Mesenchymal stem cell (in vitro differentiated cells and primary cell): ENCODE results near the gene FHOD3.

Experiments used
- DNase-seq: peaks from one replicate; pipeline ENCODE4 v3.0.0-alpha.2; 2013
- H2AFZ ChIP-seq: one replicate; pipeline ENCODE4 v1.6.1; 2013; ENCODE audit warnings: low read depth, mild to moderate bottlenecking, control low read depth, inconsistent platforms, low read length, moderate library complexity
- H2AK5ac ChIP-seq: 2 replicates; pipeline ENCODE4 v1.6.1; 2013; ENCODE audit warnings: low read length, moderate library complexity, mild to moderate bottlenecking, inconsistent platforms; ENCODE audit not compliant: severe bottlenecking
- H2BK120ac ChIP-seq: one replicate; pipeline ENCODE4 v1.6.1; 2013; ENCODE audit warnings: low read depth, mild to moderate bottlenecking, inconsistent platforms, low read length, moderate library complexity
- H2BK12ac ChIP-seq, 2 experiments: one replicate each; pipeline ENCODE4 v1.6.1; 2013; ENCODE audit warnings: inconsistent platforms in 2 of 2, low read length in 2 of 2, mild to moderate bottlenecking in 2 of 2, moderate library complexity in 2 of 2, control low read depth in 1 of 2
- H2BK15ac ChIP-seq: one replicate; pipeline ENCODE4 v1.6.1; 2013; ENCODE audit warnings: mild to moderate bottlenecking, low read depth, inconsistent platforms; ENCODE audit not compliant: poor library complexity, severe bottlenecking
- H2BK5ac ChIP-seq: 2 replicates; pipeline ENCODE4 v1.6.1; 2013; ENCODE audit warnings: low read depth, mild to moderate bottlenecking, low read length, control low read depth, inconsistent platforms; ENCODE audit not compliant: poor library complexity, severe bottlenecking
- H3K14ac ChIP-seq, 2 experiments: one replicate each; pipeline ENCODE4 v1.6.1; 2013; ENCODE audit warnings: inconsistent platforms in 2 of 2, low read length in 2 of 2, control low read depth in 1 of 2, mild to moderate bottlenecking in 1 of 2, moderate library complexity in 1 of 2
- H3K18ac ChIP-seq, 2 experiments: one replicate each; pipeline ENCODE4 v1.6.1; 2013; ENCODE audit warnings: inconsistent platforms in 2 of 2, low read length in 2 of 2, control low read depth in 1 of 2, low read depth in 1 of 2, mild to moderate bottlenecking in 1 of 2
- H3K23ac ChIP-seq, 2 experiments: one replicate each; pipeline ENCODE4 v1.6.1; 2013; ENCODE audit warnings: inconsistent platforms in 2 of 2, low read length in 2 of 2, mild to moderate bottlenecking in 2 of 2, moderate library complexity in 2 of 2, control low read depth in 1 of 2
- H3K27ac ChIP-seq: 2 replicates; pipeline ENCODE4 v1.5.1; 2013; ENCODE audit warnings: mild to moderate bottlenecking, moderate library complexity, low read length, control low read depth, inconsistent platforms; ENCODE audit not compliant: poor library complexity, severe bottlenecking
- H3K27me3 ChIP-seq, 2 experiments: 2 replicates each; pipeline versions ENCODE4 v1.6.1 to v1.7.0; 2013; ENCODE audit warnings: low read length in 2 of 2, mild to moderate bottlenecking in 2 of 2, moderate library complexity in 2 of 2, control low read depth in 1 of 2, inconsistent platforms in 1 of 2; ENCODE audit not compliant: control insufficient read depth in 1 of 2, insufficient read depth in 1 of 2
- H3K36me3 ChIP-seq, 2 experiments: 2 replicates each; pipeline versions ENCODE4 v1.6.1 to v1.7.0; 2013; ENCODE audit warnings: low read length in 2 of 2, control low read depth in 1 of 2, inconsistent platforms in 1 of 2, low read depth in 1 of 2, mild to moderate bottlenecking in 1 of 2; ENCODE audit not compliant: insufficient read depth in 2 of 2, control insufficient read depth in 1 of 2
- H3K4ac ChIP-seq, 2 experiments: one replicate each; pipeline ENCODE4 v1.6.1; 2013; ENCODE audit warnings: inconsistent platforms in 2 of 2, low read length in 2 of 2, mild to moderate bottlenecking in 2 of 2, moderate library complexity in 2 of 2, control low read depth in 1 of 2, low read depth in 1 of 2
- H3K4me1 ChIP-seq: 2 replicates; pipeline ENCODE4 v1.6.1; 2013; ENCODE audit warnings: low read depth, low read length, control low read depth; ENCODE audit not compliant: control insufficient read depth, insufficient read depth
- H3K4me2 ChIP-seq: 2 replicates; pipeline ENCODE4 v1.6.1; 2013; ENCODE audit warnings: low read length, mild to moderate bottlenecking, inconsistent platforms; ENCODE audit not compliant: poor library complexity, severe bottlenecking
- H3K4me3 ChIP-seq, 2 experiments: 2 replicates each; pipeline versions ENCODE4 v1.5.1 to v1.7.0; 2013; ENCODE audit warnings: low read length in 2 of 2, mild to moderate bottlenecking in 2 of 2, control low read depth in 1 of 2, low read depth in 1 of 2; ENCODE audit not compliant: insufficient read depth in 1 of 2
- H3K79me1 ChIP-seq: replicated peaks from 2 replicates; pipeline ENCODE4 v1.6.1; 2013; ENCODE audit warnings: mild to moderate bottlenecking, control low read depth, low read length, inconsistent platforms; ENCODE audit not compliant: poor library complexity, severe bottlenecking
- H3K9ac ChIP-seq: 2 replicates; pipeline ENCODE4 v1.7.0; 2013; ENCODE audit warnings: mild to moderate bottlenecking, low read length, moderate library complexity
- H3K9me3 ChIP-seq: 2 replicates; pipeline ENCODE4 v1.7.0; 2013; ENCODE audit warnings: mild to moderate bottlenecking, low read length; ENCODE audit not compliant: control insufficient read depth
- H4K8ac ChIP-seq: one replicate; pipeline ENCODE4 v1.6.1; 2013; ENCODE audit warnings: inconsistent platforms, mild to moderate bottlenecking, low read length, moderate library complexity
- H4K91ac ChIP-seq: one replicate; pipeline ENCODE4 v1.6.1; 2013; ENCODE audit warnings: mild to moderate bottlenecking, low read length, inconsistent platforms
- WGBS: methylation state at CpG from one replicate; pipeline ENCODE4 v1.1.7; 2013; ENCODE audit warnings: mixed read lengths; 5-methylcytosine and 5-hydroxymethylcytosine counted together

Gene FHOD3

DNA sequence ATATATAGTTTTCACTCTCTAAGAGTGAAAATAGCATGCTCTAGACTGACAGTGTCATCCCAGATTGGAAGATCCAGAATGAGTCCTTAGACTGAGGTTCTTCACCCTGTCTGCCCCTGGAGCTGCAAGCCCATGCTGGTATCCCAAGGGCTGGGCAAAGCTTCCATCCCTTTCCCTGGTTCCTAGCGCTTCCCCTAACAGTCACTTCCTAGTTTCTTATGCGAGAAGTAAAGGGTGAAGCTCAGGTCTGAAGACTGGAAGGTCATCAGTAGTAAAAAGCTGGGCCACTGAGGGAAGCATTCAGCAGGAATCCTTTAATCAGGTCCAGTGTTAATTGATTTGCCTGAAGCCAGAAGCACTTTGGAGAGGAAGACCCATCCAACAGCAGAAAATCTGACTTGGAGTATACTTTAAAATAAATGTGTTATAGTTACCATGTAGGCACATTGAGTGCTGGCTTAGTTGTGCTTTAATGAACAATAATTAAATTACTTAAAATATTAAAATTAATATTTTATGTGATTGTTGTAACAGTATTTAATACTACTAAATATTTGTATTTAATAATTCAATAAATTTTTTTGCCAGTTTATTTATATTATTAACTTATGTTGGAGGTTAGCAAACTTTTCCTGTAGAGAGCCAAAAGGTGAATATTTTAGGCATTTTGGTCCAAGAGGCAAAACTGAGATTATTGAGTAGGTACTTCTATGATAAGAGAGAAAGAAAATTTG lies 237.9 kb downstream of the FHOD3 start:
- H2BK5ac ChIP-seq = no peak overlapping the region
- no peak overlapping the region for H3K4ac ChIP-seq
- no peak overlapping the region for H2BK15ac ChIP-seq
- H3K4me3 ChIP-seq = no peak overlapping the region
- no peaks in the 10 kb centered on the region for H3K9me3 ChIP-seq
- no peaks in the 10 kb centered on the region for H3K27me3 ChIP-seq
- H4K8ac ChIP-seq = no peak overlapping the region
- H2AFZ ChIP-seq = no peak overlapping the region
- no peak overlapping the region for H3K9ac ChIP-seq
- WGBS = 74% methylated on average over 2 of the region's 2 CpGs
- peaks cover 0 to 6% of the 10 kb centered on the region in 2 experiments for H3K36me3 ChIP-seq
- no peak overlapping the region for H3K18ac ChIP-seq
- H2BK12ac ChIP-seq = no peak overlapping the region
- no peak overlapping the region for H2AK5ac ChIP-seq
- peaks cover 20% of the 10 kb centered on the region for H3K79me1 ChIP-seq
- H3K14ac ChIP-seq = no peak overlapping the region
- no peaks in the 10 kb centered on the region for H3K4me1 ChIP-seq
- DNase-seq = no peak
- H3K27ac ChIP-seq = no peak overlapping the region
- H3K23ac ChIP-seq = no peak overlapping the region
- no peak overlapping the region for H2BK120ac ChIP-seq
- H3K4me2 ChIP-seq = no peak overlapping the region
- H4K91ac ChIP-seq = no peak overlapping the region

GRCh38 chr18:36536426-36536825 lies 238.9 kb downstream of the FHOD3 start:
- no peaks in the 10 kb centered on the region for H3K9me3 ChIP-seq
- no peak overlapping the region for H2BK120ac ChIP-seq
- H3K18ac ChIP-seq = no peak overlapping the region
- no peak overlapping the region for H2AK5ac ChIP-seq
- no peak overlapping the region for H2AFZ ChIP-seq
- DNase-seq = no peak
- H3K4me2 ChIP-seq = no peak overlapping the region
- H4K8ac ChIP-seq = no peak overlapping the region
- H2BK15ac ChIP-seq = no peak overlapping the region
- 94% methylated on average over 3 of the region's 4 CpGs for WGBS
- no peak overlapping the region for H3K14ac ChIP-seq
- H3K4me1 ChIP-seq = no peaks in the 10 kb centered on the region
- H4K91ac ChIP-seq = no peak overlapping the region
- H2BK5ac ChIP-seq = no peak overlapping the region
- no peak overlapping the region for H2BK12ac ChIP-seq
- peaks cover 0 to 3% of the 10 kb centered on the region in 2 experiments for H3K36me3 ChIP-seq
- H3K4me3 ChIP-seq = no peak overlapping the region
- peaks cover 22% of the 10 kb centered on the region for H3K79me1 ChIP-seq
- no peaks in the 10 kb centered on the region for H3K27me3 ChIP-seq
- H3K27ac ChIP-seq = no peak overlapping the region
- H3K9ac ChIP-seq = no peak overlapping the region
- H3K4ac ChIP-seq = no peak overlapping the region
- no peak overlapping the region for H3K23ac ChIP-seq

GRCh38 chr18:36537289-36537688 lies 239.8 kb downstream of the FHOD3 start:
- Histone ChIP-seq H2AK5ac (no peak overlapping the region), H2BK120ac (no peak overlapping the region), H2BK5ac (no peak overlapping the region), H3K18ac (no peak overlapping the region), H3K79me1 (peaks cover 21% of the 10 kb centered on the region), H4K91ac (no peak overlapping the region), H3K9ac (no peak overlapping the region), H4K8ac (no peak overlapping the region), H2BK12ac (no peak overlapping the region), H3K4me1 (no peaks in the 10 kb centered on the region), H3K4ac (no peak overlapping the region), H3K36me3 (no peaks in the 10 kb centered on the region), H3K9me3 (no peaks in the 10 kb centered on the region), H2AFZ (no peak overlapping the region), H2BK15ac (no peak overlapping the region), H3K27me3 (no peaks in the 10 kb centered on the region), H3K23ac (no peak overlapping the region), H3K4me2 (no peak overlapping the region), H3K4me3 (no peak overlapping the region), H3K27ac (no peak overlapping the region), H3K14ac (no peak overlapping the region)
- DNase-seq = no peak

GRCh38 chr18:36539674-36540231 lies 242.2 kb downstream of the FHOD3 start:
- H3K27ac ChIP-seq = no peak overlapping the region
- H2BK120ac ChIP-seq = no peak overlapping the region
- H3K18ac ChIP-seq = no peak overlapping the region
- no peak overlapping the region for H4K91ac ChIP-seq
- no peak overlapping the region for H3K14ac ChIP-seq
- H3K9me3 ChIP-seq = no peaks in the 10 kb centered on the region
- H3K36me3 ChIP-seq = peaks cover 0 to 6% of the 10 kb centered on the region in 2 experiments
- no peak overlapping the region for H3K4me3 ChIP-seq
- H3K4ac ChIP-seq = no peak overlapping the region
- no peak overlapping the region for H2AK5ac ChIP-seq
- no peak overlapping the region for H2BK15ac ChIP-seq
- H3K9ac ChIP-seq = no peak overlapping the region
- H3K23ac ChIP-seq = no peak overlapping the region
- peaks cover 6% of the 10 kb centered on the region for H3K4me1 ChIP-seq
- 83% methylated on average over 4 of the region's 5 CpGs for WGBS
- no peak for DNase-seq
- H4K8ac ChIP-seq = no peak overlapping the region
- H2AFZ ChIP-seq = no peak overlapping the region
- H3K4me2 ChIP-seq = no peak overlapping the region
- no peak overlapping the region for H2BK5ac ChIP-seq
- H3K27me3 ChIP-seq = no peaks in the 10 kb centered on the region
- H2BK12ac ChIP-seq = no peak overlapping the region
- H3K79me1 ChIP-seq = peaks cover 5% of the 10 kb centered on the region
